KMS-11 (cell line): ENCODE measurements around the gene ST7.

ENCODE experiments used
- H2AFZ ChIP-seq: fragments of 200-600 bp; sonication (generic); 2 replicates; pipeline ENCODE4 v1.6.1; 2016; ENCODE audit warnings: antibody characterized with exemption, mixed run types, low read depth
- H3K27ac ChIP-seq: fragments of 200-600 bp; sonication (generic); 2 replicates; pipeline ENCODE4 v1.6.1; 2016; ENCODE audit warnings: mild to moderate bottlenecking, mixed run types
- H3K27me3 ChIP-seq: fragments of 200-600 bp; sonication (generic); 2 replicates; pipeline ENCODE4 v1.6.1; 2017; ENCODE audit warnings: mild to moderate bottlenecking, low read depth, mixed run types, moderate library complexity; ENCODE audit not compliant: insufficient read depth
- H3K36me3 ChIP-seq: fragments of 200-600 bp; sonication (generic); 2 replicates; pipeline ENCODE4 v1.6.1; 2017; ENCODE audit warnings: mild to moderate bottlenecking, mixed run types; ENCODE audit not compliant: insufficient read depth
- H3K4me1 ChIP-seq: fragments of 200-600 bp; sonication (generic); 2 replicates; pipeline ENCODE4 v1.6.1; 2016; ENCODE audit warnings: mild to moderate bottlenecking, low read depth, mixed run types; ENCODE audit not compliant: poor library complexity, severe bottlenecking
- H3K4me2 ChIP-seq: fragments of 200-600 bp; sonication (generic); 2 replicates; pipeline ENCODE4 v1.7.0; 2016; ENCODE audit warnings: mild to moderate bottlenecking, mixed run types
- H3K4me3 ChIP-seq: fragments of 200-600 bp; sonication (generic); IDR thresholded peaks from 2 replicates; pipeline ENCODE4 v1.6.1; 2017; ENCODE audit warnings: low read depth, low read length, mixed read lengths; ENCODE audit not compliant: insufficient read depth
- H3K79me2 ChIP-seq: fragments of 200-600 bp; sonication (generic); 2 replicates; pipeline ENCODE4 v1.6.1; 2016; ENCODE audit warnings: low read depth, mixed run types; ENCODE audit not compliant: insufficient read depth
- H3K9ac ChIP-seq: fragments of 200-600 bp; sonication (generic); 2 replicates; pipeline ENCODE4 v1.6.1; 2016; ENCODE audit warnings: mild to moderate bottlenecking, mixed run types
- H4K20me1 ChIP-seq: fragments of 200-600 bp; sonication (generic); 2 replicates; pipeline ENCODE4 v1.6.1; 2016; ENCODE audit warnings: mild to moderate bottlenecking, mixed run types; ENCODE audit not compliant: insufficient read depth
- CTCF ChIP-seq: fragments of 200-600 bp; sonication (generic); conservative IDR thresholded peaks from 2 replicates; pipeline ENCODE4 v1.6.1; 2017; ENCODE audit warnings: low read depth, mild to moderate bottlenecking, antibody characterized with exemption, low read length, moderate library complexity, mixed read lengths

Gene ST7

DNA sequence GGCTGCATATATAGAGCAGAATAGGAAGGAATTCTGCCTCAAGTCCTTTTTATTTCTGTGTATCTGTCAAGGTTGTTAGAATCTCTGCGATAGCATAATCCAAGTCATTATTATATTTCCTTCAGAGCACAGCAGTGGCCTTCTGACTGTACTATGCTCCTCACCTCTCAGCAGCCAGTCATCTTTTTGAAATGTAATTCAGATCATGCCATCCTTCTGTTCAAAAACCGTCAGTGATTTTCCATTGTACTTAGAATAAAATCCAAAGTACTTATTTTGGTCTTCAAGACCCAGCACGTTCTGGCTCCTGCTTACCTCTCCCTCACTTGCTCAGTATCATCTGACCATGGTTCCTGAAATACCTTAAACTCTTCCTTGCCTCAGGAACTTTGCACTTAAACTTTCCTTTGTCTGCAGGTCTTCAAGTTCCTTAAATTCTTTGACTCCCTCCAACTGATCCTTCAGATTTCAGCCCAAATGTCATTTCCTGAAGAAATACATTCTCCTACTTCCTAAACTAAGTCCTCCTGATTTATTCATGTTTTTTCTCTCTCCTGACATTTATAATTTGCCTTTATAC is 112.4 kb downstream of the ST7 start:
- H3K27ac ChIP-seq: no peak overlapping the region

GRCh38 chr7:117066668-117067067 is 113.4 kb downstream of the ST7 start:
- no peaks in the 10 kb centered on the region for H4K20me1 ChIP-seq
- no peak overlapping the region for H3K27ac ChIP-seq
- no peaks in the 10 kb centered on the region for H3K79me2 ChIP-seq

More for the DNA sequence above, 112.4 kb downstream of the ST7 start:
- Histone ChIP-seq H3K36me3 (no peaks in the 10 kb centered on the region), H4K20me1 (no peaks in the 10 kb centered on the region), H3K4me3 (no peak overlapping the region), H3K4me2 (no peak overlapping the region), H3K9ac (no peak overlapping the region), H2AFZ (no peak overlapping the region), H3K4me1 (peaks cover 19% of the 10 kb centered on the region), H3K27me3 (no peaks in the 10 kb centered on the region), H3K79me2 (no peaks in the 10 kb centered on the region)
- TF ChIP-seq CTCF: no peak

DNA sequence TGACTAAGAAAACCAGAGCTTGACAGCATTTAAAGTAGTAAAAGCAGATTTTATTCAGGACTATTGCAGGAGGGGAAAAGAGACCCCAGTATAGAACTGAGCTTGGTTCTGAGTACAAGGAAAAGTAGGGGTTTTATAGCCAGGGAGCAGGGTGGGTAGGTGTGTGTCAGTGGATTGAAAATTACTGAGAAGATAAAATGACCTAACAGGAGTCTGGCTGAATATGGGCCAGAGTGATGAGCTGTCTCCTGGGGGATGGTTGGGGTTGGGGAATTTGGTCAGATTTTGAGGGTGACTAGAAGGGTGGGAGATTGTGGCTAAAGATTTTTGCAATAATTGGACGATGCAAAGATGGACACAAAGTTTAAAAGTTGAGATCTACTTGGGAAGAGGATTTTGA is 114.0 kb downstream of the ST7 start:
- Histone ChIP-seq H3K4me3 (no peak overlapping the region), H3K27ac (no peak overlapping the region)

More at GRCh38 chr7:117066668-117067067, 113.4 kb downstream of the ST7 start:
- no peak overlapping the region for H3K4me3 ChIP-seq
- no peak overlapping the region for H2AFZ ChIP-seq
- no peaks in the 10 kb centered on the region for H3K36me3 ChIP-seq
- H3K27me3 ChIP-seq: no peaks in the 10 kb centered on the region
- peaks cover 19% of the 10 kb centered on the region for H3K4me1 ChIP-seq
- H3K4me2 ChIP-seq: peak overlapping the region; percentile 26; the same call in 1 of the 2 replicates
- TF ChIP-seq CTCF: no peak
- H3K9ac ChIP-seq: no peak overlapping the region

DNA sequence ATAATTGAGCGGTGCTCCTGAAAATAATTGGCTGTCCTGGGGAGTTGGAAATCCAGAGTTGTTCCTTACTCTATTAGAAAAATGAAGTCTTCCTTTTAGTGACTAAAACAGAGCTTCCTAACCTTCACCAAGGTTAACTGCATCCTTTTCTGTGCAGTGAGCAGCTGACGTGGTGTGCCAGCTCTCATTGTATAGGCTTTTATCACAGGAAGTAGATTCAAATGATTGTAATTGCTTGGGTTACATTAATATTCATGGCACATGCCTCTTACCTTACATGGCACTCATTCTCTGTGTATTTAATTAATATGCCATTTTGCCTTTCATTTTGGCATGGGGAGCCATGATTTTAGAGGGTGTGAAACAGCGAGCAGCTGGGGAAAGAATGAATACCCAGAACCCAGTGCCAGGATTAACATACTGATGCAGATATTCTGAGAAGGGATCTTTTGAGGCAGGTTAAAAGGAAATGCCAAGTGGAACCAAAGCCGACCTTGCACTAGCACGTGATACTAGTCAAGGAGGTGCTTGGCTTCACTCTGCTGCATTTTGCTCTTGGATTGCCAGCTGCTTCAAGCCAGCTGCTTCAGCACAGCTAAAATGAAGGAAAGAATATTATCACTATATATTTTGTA is 115.3 kb downstream of the ST7 start:
- no peak overlapping the region for H3K4me2 ChIP-seq
- peaks cover 19% of the 10 kb centered on the region for H3K4me1 ChIP-seq
- H3K4me3 ChIP-seq: no peak overlapping the region
- TF ChIP-seq CTCF: no peak
- no peak overlapping the region for H3K27ac ChIP-seq
- no peak overlapping the region for H3K9ac ChIP-seq
- H2AFZ ChIP-seq: no peak overlapping the region
- H3K79me2 ChIP-seq: no peaks in the 10 kb centered on the region
- no peaks in the 10 kb centered on the region for H3K36me3 ChIP-seq
- no peaks in the 10 kb centered on the region for H3K27me3 ChIP-seq
- no peaks in the 10 kb centered on the region for H4K20me1 ChIP-seq

More for the DNA sequence above, 114.0 kb downstream of the ST7 start:
- peaks cover 19% of the 10 kb centered on the region for H3K4me1 ChIP-seq
- no peaks in the 10 kb centered on the region for H3K36me3 ChIP-seq
- no peaks in the 10 kb centered on the region for H3K79me2 ChIP-seq
- no peak for TF ChIP-seq CTCF
- H3K27me3 ChIP-seq: no peaks in the 10 kb centered on the region
- no peak overlapping the region for H3K9ac ChIP-seq
- peak overlapping the region; percentile 26; the same call in 1 of the 2 replicates for H3K4me2 ChIP-seq
- H2AFZ ChIP-seq: no peak overlapping the region
- H4K20me1 ChIP-seq: no peaks in the 10 kb centered on the region
